HCT116 (cell line): ENCODE measurements around the gene OOSP4A. TPM values are rescaled to one million over a fixed set of nuclear protein-coding genes. Genes with fewer than 3 reads are reported as not detected.

Source experiments
- ATAC-seq: fragments of 200-7000 bp; cut with Tn5 transposase; 2 replicates; pipeline ENCODE4 v1.9.1; 2020; ENCODE audit warnings: mild to moderate bottlenecking, moderate library complexity
- BruUV-seq: library from RNA; stranded (reverse); fragments of 400-500 nt; replicated peaks from 2 replicates; lab custom pipeline; 2021; lab: Mats Ljungman, UMichigan
- CTCF ChIA-PET: fragments of 300-600 bp; sonication (Branson Sonifier 250); formaldehyde crosslinking; loops from one replicate; lab custom pipeline; 2021; ENCODE audit warnings: antibody characterized with exemption; lab: Charles Lee
- POLR2A ChIA-PET: fragments of 300-600, 350-600 bp; sonication (Branson Sonifier 250); formaldehyde crosslinking; loops from one replicate; lab custom pipeline; 2021; ENCODE audit warnings: antibody characterized with exemption; lab: Charles Lee
- RAD21 ChIA-PET, 2 experiments: fragments of 300-600 bp; sonication (Branson Sonifier 250); formaldehyde crosslinking; loops; one replicate each; lab custom pipeline; 2023; ENCODE audit warnings: low total read pairs in 2 of 2; ENCODE audit not compliant: uncharacterized antibody in 2 of 2, unreplicated experiment in 2 of 2, low non-redundant PET in 1 of 2; lab: Charles Lee
- DNase-seq: peaks from one replicate; pipeline ENCODE4 v3.0.0-alpha.2; 2010; ENCODE audit warnings: low read depth, low spot score
- H2AFZ ChIP-seq: fragments of 200-600 bp; shearing (Covaris generic), sonication (generic); 2 replicates; pipeline ENCODE4 v1.6.1; 2017; ENCODE audit warnings: low read depth, mixed run types, mixed read lengths, antibody characterized with exemption, low read length; ENCODE audit not compliant: poor library complexity, severe bottlenecking
- H3K27ac ChIP-seq: 2 replicates; pipeline ENCODE4 v1.5.1; 2012; ENCODE audit warnings: low read depth, low read length
- H3K27me3 ChIP-seq: fragments of 200-600 bp; sonication (generic); 2 replicates; pipeline ENCODE4 v1.6.1; 2016; ENCODE audit warnings: mixed run types, low read length, mixed read lengths; ENCODE audit not compliant: insufficient read depth
- H3K36me3 ChIP-seq, 2 experiments: fragments of 200-500 bp in 1 of 2; fragments of 200-600 bp in 1 of 2; sonication (Bioruptor generic) in 1 of 2; sonication (generic) in 1 of 2; 2 replicates each; pipeline versions ENCODE4 v1.5.1 to v1.6.1; 2014 to 2016; ENCODE audit warnings: low read length in 2 of 2, inconsistent platforms in 1 of 2, mixed read lengths in 1 of 2, mixed run types in 1 of 2; ENCODE audit not compliant: insufficient read depth in 2 of 2, control insufficient read depth in 1 of 2
- H3K4me1 ChIP-seq, 2 experiments: fragments of 200-600 bp in 1 of 2; sonication (generic) in 1 of 2; 2 replicates each; pipeline versions ENCODE4 v1.5.1 to v1.6.1; 2012 to 2017; ENCODE audit warnings: low read length in 2 of 2, inconsistent platforms in 1 of 2, mild to moderate bottlenecking in 1 of 2, mixed read lengths in 1 of 2, mixed run types in 1 of 2, moderate library complexity in 1 of 2; ENCODE audit not compliant: insufficient read depth in 2 of 2, control insufficient read depth in 1 of 2
- H3K4me2 ChIP-seq: fragments of 200-600 bp; sonication (generic); 2 replicates; pipeline ENCODE4 v1.6.1; 2017; ENCODE audit warnings: mixed run types, low read length, mixed read lengths
- H3K4me3 ChIP-seq, 2 experiments: fragments of 200-600 bp in 1 of 2; sonication (generic) in 1 of 2; replicated peaks in 1 of 2; 2 replicates each; pipeline ENCODE4 v1.5.1; 2011 to 2016; ENCODE audit warnings: low read length in 2 of 2, control low read depth in 1 of 2, low read depth in 1 of 2, mild to moderate bottlenecking in 1 of 2, mixed read lengths in 1 of 2, mixed run types in 1 of 2
- H3K79me2 ChIP-seq: fragments of 200-600 bp; sonication (generic); 2 replicates; pipeline ENCODE4 v1.6.1; 2017; ENCODE audit warnings: mild to moderate bottlenecking, mixed run types, low read length, moderate library complexity, mixed read lengths; ENCODE audit not compliant: insufficient read depth
- H3K9ac ChIP-seq: fragments of 200-600 bp; sonication (generic); 2 replicates; pipeline ENCODE4 v1.6.1; 2016; ENCODE audit warnings: low read length, mixed read lengths
- H3K9me2 ChIP-seq: fragments of 200-600 bp; sonication (generic), shearing (Covaris generic); 2 replicates; pipeline ENCODE4 v1.6.1; 2017; ENCODE audit warnings: mixed run types, mild to moderate bottlenecking, moderate library complexity; ENCODE audit not compliant: insufficient read depth
- H3K9me3 ChIP-seq, 2 experiments: fragments of 200-500 bp in 1 of 2; fragments of 200-600 bp in 1 of 2; sonication (Bioruptor generic) in 1 of 2; sonication (generic) in 1 of 2; 2 replicates each; pipeline ENCODE4 v1.6.1; 2014 to 2017; ENCODE audit warnings: low read length in 2 of 2, mixed read lengths in 2 of 2, inconsistent platforms in 1 of 2, low read depth in 1 of 2, mild to moderate bottlenecking in 1 of 2, mixed run types in 1 of 2, moderate library complexity in 1 of 2; ENCODE audit not compliant: control insufficient read depth in 1 of 2, insufficient read depth in 1 of 2
- H4K20me1 ChIP-seq: fragments of 200-600 bp; sonication (generic), shearing (Covaris generic); 2 replicates; pipeline ENCODE4 v1.6.1; 2017; ENCODE audit warnings: mixed run types, mild to moderate bottlenecking, moderate library complexity; ENCODE audit not compliant: insufficient read depth
- ATF3 ChIP-seq: IDR thresholded peaks from 2 replicates; pipeline ENCODE4 v1.6.1; 2012
- CBX3 ChIP-seq: IDR thresholded peaks from 2 replicates; pipeline ENCODE4 v1.6.1; 2012; ENCODE audit warnings: low read depth
- ELF1 ChIP-seq: IDR thresholded peaks from 2 replicates; pipeline ENCODE4 v1.6.1; 2012; ENCODE audit warnings: low read depth, borderline replicate concordance
- EZH2phosphoT487 ChIP-seq: fragments of 200-600 bp; IDR thresholded peaks from 2 replicates; pipeline ENCODE4 v1.6.1; 2018; ENCODE audit warnings: antibody characterized with exemption, borderline replicate concordance
- POLR2A ChIP-seq: IDR thresholded peaks from 2 replicates; pipeline ENCODE4 v1.7.0; 2011; ENCODE audit warnings: borderline replicate concordance; ENCODE audit not compliant: insufficient read depth, insufficient read length; ENCODE audit errors: extremely low read depth
- POLR2AphosphoS5 ChIP-seq: IDR thresholded peaks from 2 replicates; pipeline ENCODE4 v1.6.1; 2011; ENCODE audit warnings: mild to moderate bottlenecking, low read depth, low read length, moderate library complexity
- RAD21 ChIP-seq: IDR thresholded peaks from 2 replicates; pipeline ENCODE4 v1.6.1; 2012; ENCODE audit warnings: low read depth, mild to moderate bottlenecking
- REST ChIP-seq: IDR thresholded peaks from 2 replicates; pipeline ENCODE4 v1.6.1; 2012; ENCODE audit warnings: low read depth
- SRF ChIP-seq: IDR thresholded peaks from 2 replicates; pipeline ENCODE4 v1.6.1; 2012; ENCODE audit warnings: low read depth
- TCF7L2 ChIP-seq: IDR thresholded peaks from 2 replicates; pipeline ENCODE4 v1.7.0; 2011; ENCODE audit warnings: borderline replicate concordance, inconsistent platforms; ENCODE audit not compliant: insufficient read depth, insufficient read length; ENCODE audit errors: extremely low read depth
- YY1 ChIP-seq: IDR thresholded peaks from 2 replicates; pipeline ENCODE4 v1.6.1; 2011; ENCODE audit warnings: low read length, low read depth, moderate library complexity, mild to moderate bottlenecking; ENCODE audit not compliant: insufficient replicate concordance; ENCODE audit errors: extremely low read depth
- ZBTB33 ChIP-seq: IDR thresholded peaks from 2 replicates; pipeline ENCODE4 v1.6.1; 2011; ENCODE audit warnings: mild to moderate bottlenecking, low read length, moderate library complexity; ENCODE audit not compliant: insufficient replicate concordance; ENCODE audit errors: extremely low read depth
- ZFX ChIP-seq: fragments of 450-650 bp; IDR thresholded peaks from 2 replicates; pipeline ENCODE4 v1.6.1; 2017
- intact Hi-C: fragments of 100-400 bp; cut with micrococcal nuclease; formaldehyde crosslinking; loops from 2 replicates; pipeline ENCODE4 v1.10.0; 2022
- total RNA-seq: library from RNA; stranded (reverse); gene quantifications from one replicate; pipeline ENCODE4 v1.2.1, GENCODE V29; 2021; ENCODE audit not compliant: unreplicated experiment
- TF ChIP-seq, protein P1 (sequence below): IDR thresholded peaks from 2 replicates; pipeline ENCODE4 v1.6.1; 2012

OOSP4A gene
- total RNA-seq, 1 experiment from 2014 or later: not detected

- no peak for TF ChIP-seq REST
- no peak for TF ChIP-seq ATF3
- no peak for TF ChIP-seq CBX3
- TF ChIP-seq SRF: no peak
- TF ChIP-seq POLR2A: no peak
- TF ChIP-seq ZBTB33: no peak
- no peak for TF ChIP-seq YY1
- no peak for TF ChIP-seq ELF1
- TF ChIP-seq, all 23 proteins: peak for 0
Observed at GRCh38 chr11:59968395-59968783, 4.6 kb downstream of the OOSP4A start (continued).

- Histone ChIP-seq H3K4me3 (no peak overlapping the region), H3K27me3 (no peaks in the 10 kb centered on the region), H3K79me2 (no peaks in the 10 kb centered on the region), H3K4me1 (no peaks in the 10 kb centered on the region), H4K20me1 (no peaks in the 10 kb centered on the region), H2AFZ (no peak overlapping the region), H3K27ac (no peak overlapping the region), H3K36me3 (no peaks in the 10 kb centered on the region), H3K9ac (no peak overlapping the region), H3K4me2 (no peak overlapping the region), H3K9me2 (no peaks in the 10 kb centered on the region), H3K9me3 (no peaks in the 10 kb centered on the region)
- intact Hi-C loops: no loop called here
- ChIA-PET POLR2A (no interaction called here), RAD21 (no interaction called here), CTCF (no interaction called here)
- ATAC-seq (no peak), DNase-seq (no peak)
- BruUV-seq: no TSS peak
- TF ChIP-seq, protein P1, sequence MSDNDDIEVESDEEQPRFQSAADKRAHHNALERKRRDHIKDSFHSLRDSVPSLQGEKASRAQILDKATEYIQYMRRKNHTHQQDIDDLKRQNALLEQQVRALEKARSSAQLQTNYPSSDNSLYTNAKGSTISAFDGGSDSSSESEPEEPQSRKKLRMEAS: no peak
- TF ChIP-seq CBX3 (no peak), ELF1 (no peak), POLR2A (no peak), EZH2phosphoT487 (no peak), RAD21 (no peak), ZFX (no peak), POLR2AphosphoS5 (no peak), REST (no peak), TCF7L2 (no peak)
Observed at GRCh38 chr11:59973097-59973496, 9.3 kb downstream of the OOSP4A start.
